Endothelial cell of umbilical vein (primary cell): ENCODE data around the gene PHACTR1. TPM values are rescaled to one million over a fixed set of nuclear protein-coding genes. Genes with fewer than 3 reads are reported as not detected.

ENCODE experiments used
- BruUV-seq: library from RNA; stranded (reverse); fragments of 400-500 nt; replicated peaks from 2 replicates; lab custom pipeline; 2021; lab: Mats Ljungman, UMichigan
- CTCF ChIA-PET: fragments of 300-600, 350-600 bp; sonication (Branson Sonifier 250); formaldehyde crosslinking; loops from one replicate; lab custom pipeline; 2021; ENCODE audit warnings: antibody characterized with exemption, inconsistent platforms; lab: Charles Lee
- POLR2A ChIA-PET: fragments of 300-600, 350-600 bp; sonication (Branson Sonifier 250); formaldehyde crosslinking; loops from one replicate; lab custom pipeline; 2021; ENCODE audit warnings: antibody characterized with exemption, inconsistent platforms; lab: Charles Lee
- DNase-seq: peaks from one replicate; pipeline ENCODE4 v3.0.0-alpha.2; 2011; ENCODE audit warnings: low read depth, low spot score
- FAIRE-seq: peaks from 2 replicates; lab custom pipeline; 2011; peaks lifted over from hg19 to GRCh38; lab: Jason Lieb, UNC
- H2AFZ ChIP-seq: 2 replicates; pipeline ENCODE4 v1.6.0; 2012; ENCODE audit warnings: low read depth, low read length, control low read depth, inconsistent platforms
- H3K27ac ChIP-seq: 2 replicates; pipeline ENCODE4 v1.5.1; 2011; ENCODE audit warnings: low read depth, mild to moderate bottlenecking, control low read depth, low read length, moderate library complexity; ENCODE audit not compliant: insufficient read depth
- H3K27me3 ChIP-seq, 2 experiments: 2 replicates each; pipeline versions ENCODE4 v1.6.0 to v1.6.1; 2011; ENCODE audit warnings: low read length in 2 of 2, mixed read lengths in 1 of 2; ENCODE audit not compliant: control insufficient read depth in 2 of 2, insufficient read depth in 2 of 2
- H3K36me3 ChIP-seq, 2 experiments: 2 replicates in 1 of 2; 3 replicates in 1 of 2; pipeline ENCODE4 v1.5.1; 2011; ENCODE audit warnings: low read length in 2 of 2, mild to moderate bottlenecking in 1 of 2, moderate library complexity in 1 of 2; ENCODE audit not compliant: control insufficient read depth in 2 of 2, insufficient read depth in 2 of 2; ENCODE audit errors: extremely low read depth in 1 of 2
- H3K4me1 ChIP-seq: 3 replicates; pipeline ENCODE4 v1.5.1; 2011; ENCODE audit warnings: mild to moderate bottlenecking, low read length; ENCODE audit not compliant: control insufficient read depth, insufficient read depth; ENCODE audit errors: extremely low read depth
- H3K4me2 ChIP-seq: 2 replicates; pipeline ENCODE4 v1.6.1; 2011; ENCODE audit warnings: low read length, control low read depth, mixed read lengths; ENCODE audit not compliant: insufficient read depth
- H3K4me3 ChIP-seq, 3 experiments: fragments of 200-600 bp in 1 of 3; sonication (generic), shearing (Covaris generic) in 1 of 3; replicated peaks in 1 of 3; 2 replicates each; pipeline ENCODE4 v1.5.1; 2011 to 2016; ENCODE audit warnings: control low read depth in 3 of 3, low read length in 3 of 3, mild to moderate bottlenecking in 2 of 3, inconsistent platforms in 1 of 3, low read depth in 1 of 3, moderate library complexity in 1 of 3; ENCODE audit not compliant: insufficient read depth in 1 of 3
- H3K79me2 ChIP-seq: 2 replicates; pipeline ENCODE4 v1.6.0; 2012; ENCODE audit warnings: low read length, inconsistent platforms; ENCODE audit not compliant: control insufficient read depth, insufficient read depth
- H3K9ac ChIP-seq: replicated peaks from 2 replicates; pipeline ENCODE3; 2011; ENCODE audit warnings: low read length, control low read depth; ENCODE audit not compliant: insufficient read depth; ENCODE audit errors: extremely low read depth
- H3K9me1 ChIP-seq: replicated peaks from 3 replicates; pipeline ENCODE4 v1.6.0; 2011; ENCODE audit warnings: mild to moderate bottlenecking, low read length; ENCODE audit not compliant: control insufficient read depth, insufficient read depth; ENCODE audit errors: extremely low read depth
- H3K9me3 ChIP-seq: replicated peaks from 2 replicates; pipeline ENCODE4 v1.5.1; 2012; ENCODE audit warnings: low read length, inconsistent platforms; ENCODE audit not compliant: control insufficient read depth, insufficient read depth
- H4K20me1 ChIP-seq: replicated peaks from 2 replicates; pipeline ENCODE3; 2011; ENCODE audit warnings: mild to moderate bottlenecking, low read length; ENCODE audit not compliant: control insufficient read depth, insufficient read depth; ENCODE audit errors: extremely low read depth
- CTCF ChIP-seq, 2 donors: IDR thresholded peaks; 1 replicate in 1 of 2; 2 replicates in 1 of 2; pipeline ENCODE4 v1.5.1; 2011; ENCODE audit warnings: low read length in 2 of 2, mild to moderate bottlenecking in 2 of 2, moderate library complexity in 2 of 2, control low read depth in 1 of 2, inconsistent platforms in 1 of 2, low read depth in 1 of 2; ENCODE audit not compliant: insufficient read depth in 1 of 2; ENCODE audit errors: extremely low read depth in 1 of 2
- EZH2 ChIP-seq: IDR thresholded peaks from 2 replicates; pipeline ENCODE4 v1.6.1; 2012; ENCODE audit warnings: borderline replicate concordance, low read depth, mild to moderate bottlenecking, moderate library complexity, low read length, inconsistent platforms; ENCODE audit not compliant: severe bottlenecking
- FOS ChIP-seq: IDR thresholded peaks from 2 replicates; pipeline ENCODE4 v1.6.1; 2011; ENCODE audit warnings: mild to moderate bottlenecking, low read length, moderate library complexity, borderline replicate concordance; ENCODE audit not compliant: insufficient read depth
- GATA2 ChIP-seq: IDR thresholded peaks from 2 replicates; pipeline ENCODE4 v1.7.0; 2011; ENCODE audit warnings: low read depth, mild to moderate bottlenecking, moderate library complexity, mixed read lengths, low read length; ENCODE audit not compliant: insufficient read length, insufficient read depth
- JUN ChIP-seq: IDR thresholded peaks from 2 replicates; pipeline ENCODE4 v1.6.1; 2011; ENCODE audit warnings: borderline replicate concordance, low read depth; ENCODE audit not compliant: insufficient read length, insufficient read depth
- MAX ChIP-seq: IDR thresholded peaks from 2 replicates; pipeline ENCODE4 v1.6.1; 2011; ENCODE audit not compliant: insufficient read depth, insufficient read length
- MYC ChIP-seq: IDR thresholded peaks from one replicate; pipeline ENCODE4 v1.6.1; 2011; ENCODE audit warnings: mild to moderate bottlenecking, low read depth, low read length
- POLR2A ChIP-seq: IDR thresholded peaks from 2 replicates; pipeline ENCODE4 v1.6.1; 2012; ENCODE audit warnings: low read depth, mild to moderate bottlenecking, control low read depth, low read length
- POLR2AphosphoS5 ChIP-seq: IDR thresholded peaks from 2 replicates; pipeline ENCODE4 v1.6.1; 2012; ENCODE audit warnings: low read depth, mild to moderate bottlenecking, control low read depth, low read length, moderate library complexity; ENCODE audit not compliant: insufficient read depth
- dilution Hi-C: fragments of 300-500 bp; cut with MboI; formaldehyde crosslinking; loops from one replicate; pipeline ENCODE4 v1.15.0; 2019; ENCODE audit warnings: low sequenced_read_pairs; ENCODE audit not compliant: extremely low pct_ligation_motif_present
- intact Hi-C: fragments of 100-400 bp; cut with micrococcal nuclease; formaldehyde crosslinking; loops from one replicate; pipeline ENCODE4 v1.10.0; 2022
- polyA plus RNA-seq, 4 experiments: library from polyadenylated mRNA; depleted of rRNA in 3 of 4; stranded (reverse) in 3 of 4; unstranded in 1 of 4; fragments of >200 nt; gene quantifications; 2 replicates each; pipeline versions ENCODE4 v1.2.1 to v1.2.3, GENCODE V29; 2011 to 2012; ENCODE audit warnings: missing spikeins in 1 of 4
- total RNA-seq: library from RNA; stranded (reverse); gene quantifications from 2 replicates; pipeline ENCODE4 v1.2.3, GENCODE V29; 2021

PHACTR1 gene
- total and polyA plus RNA-seq, 2 donors (not counting 3 experiments of a cell fraction or from before 2014, with no cell fraction given): 2.4 to 23.2 TPM

GRCh38 chr6:12984776-12985175 lies 268.2 kb downstream of the PHACTR1 start:
- BruUV-seq: no TSS peak
- Histone ChIP-seq H3K79me2 (no peaks in the 10 kb centered on the region), H2AFZ (no peak overlapping the region), H3K4me3 (no peak overlapping the region), H4K20me1 (no peaks in the 10 kb centered on the region), H3K9me3 (no peaks in the 10 kb centered on the region), H3K36me3 (no peaks in the 10 kb centered on the region), H3K27ac (no peak overlapping the region), H3K4me1 (no peaks in the 10 kb centered on the region), H3K4me2 (no peak overlapping the region), H3K27me3 (no peaks in the 10 kb centered on the region), H3K9ac (no peak overlapping the region), H3K9me1 (no peaks in the 10 kb centered on the region)
- FAIRE-seq: no peak
- intact Hi-C loops: no loop called here
- POLR2A ChIA-PET: no interaction called here
- no peak for DNase-seq
- CTCF ChIA-PET: no interaction called here
- TF ChIP-seq POLR2A (no peak), MAX (no peak), EZH2 (no peak), POLR2AphosphoS5 (no peak), FOS (no peak), JUN (no peak), MYC (no peak), CTCF (IDR thresholded peaks at IDR 0.05; ENCODE audit: extremely low read depth in 1 of 2, insufficient read depth in 1 of 2, low read depth in 1 of 2, low read length in 2 of 2) (no peak), GATA2 (no peak)
- dilution Hi-C loops: no loop called here
